H1 (cell line): ENCODE data around the gene MRM2. TPM values are rescaled to one million over a fixed set of nuclear protein-coding genes. Genes with fewer than 3 reads are reported as not detected.
A peak's percentile ranks its signal among the peaks of the same experiment; 100 is the strongest.

Experiments
- BCL11A ChIP-seq, 2 experiments: IDR thresholded peaks; one replicate each; pipeline ENCODE4 v1.6.1; 2011; ENCODE audit warnings: low read depth in 2 of 2, low read length in 2 of 2, mild to moderate bottlenecking in 2 of 2
- CBX5 ChIP-seq: fragments of 300-800, 300-1000 bp; sonication (generic); IDR thresholded peaks from 2 replicates; pipeline ENCODE4 v1.7.1; 2016; ENCODE audit warnings: antibody characterized with exemption, low read length, low read depth
- CHD2 ChIP-seq: IDR thresholded peaks from 2 replicates; pipeline ENCODE4 v1.6.1; 2012; ENCODE audit warnings: low read length, improper control_type of control experiment
- CHD7 ChIP-seq: fragments of 300-600 bp; sonication (generic); IDR thresholded peaks from 2 replicates; pipeline ENCODE4 v1.7.1; 2012; ENCODE audit warnings: low read length, moderate library complexity, mild to moderate bottlenecking, inconsistent platforms; ENCODE audit not compliant: insufficient replicate concordance
- EGR1 ChIP-seq: IDR thresholded peaks from 2 replicates; pipeline ENCODE4 v1.6.1; 2011; ENCODE audit warnings: low read depth, low read length, borderline replicate concordance
- EP300 ChIP-seq, 2 experiments: IDR thresholded peaks; 1 replicate in 1 of 2; 2 replicates in 1 of 2; pipeline ENCODE4 v1.6.1; 2011 to 2012; ENCODE audit warnings: low read depth in 2 of 2, low read length in 2 of 2, mild to moderate bottlenecking in 2 of 2, borderline replicate concordance in 1 of 2, inconsistent platforms in 1 of 2, moderate library complexity in 1 of 2
- JUN ChIP-seq: IDR thresholded peaks from 2 replicates; pipeline ENCODE4 v1.6.1; 2011; ENCODE audit warnings: low read depth, mild to moderate bottlenecking, improper control_type of control experiment, low read length
- PHF8 ChIP-seq: fragments of 200-600 bp; sonication (generic); conservative IDR thresholded peaks from 2 replicates; pipeline ENCODE4 v1.7.1; 2012; ENCODE audit warnings: low read depth, mild to moderate bottlenecking, inconsistent platforms, low read length, moderate library complexity
- SIN3A ChIP-seq, 2 experiments: IDR thresholded peaks in 1 of 2; conservative IDR thresholded peaks in 1 of 2; 2 replicates each; pipeline ENCODE4 v1.6.1; 2011 to 2012; ENCODE audit warnings: low read length in 2 of 2, improper control_type of control experiment in 1 of 2, low read depth in 1 of 2, mild to moderate bottlenecking in 1 of 2
- polyA plus RNA-seq, 7 experiments: library from polyadenylated mRNA; depleted of rRNA in 3 of 7; stranded (reverse) in 5 of 7; unstranded in 2 of 7; fragments of >200 nt in 5 of 7; fragments of 200-250 nt in 2 of 7; gene quantifications; 1 replicate in 5 of 7; 2 replicates in 1 of 7; 4 replicates in 1 of 7; pipeline versions ENCODE4 v1.2.1 to v1.2.3, GENCODE V29; 2011 to 2013; ENCODE audit warnings: missing spikeins in 2 of 7, mixed read lengths in 2 of 7
- total RNA-seq: library from RNA; stranded (reverse); fragmentation: NEBNext Ultra II Directional; extraction: Animal tissue kit (Norgen Biotek cat#: 25700); gene quantifications from 2 replicates; pipeline ENCODE4 v1.2.1, GENCODE V29; 2021

MRM2 gene
- total and polyA plus RNA-seq, 2 of the 8 experiments (the other 6 are each of a cell fraction or from before 2014, with no cell fraction given): 17.2 to 38.6 TPM

GRCh38 chr7:2241580-2242540 is at the start of gene MRM2, which contains the start of gene NUDT1 (continued):
- TF ChIP-seq CHD2 (no peak), PHF8 (peak; percentile 98), BCL11A (IDR thresholded peaks at IDR 0.05; ENCODE audit: low read depth in 2 of 2, low read length in 2 of 2) (no peak), JUN (no peak), CHD7 (no peak), SIN3A (conservative IDR thresholded peaks at IDR 0.05 in 1 of 2, IDR thresholded peaks at IDR 0.05 in 1 of 2; ENCODE audit: low read depth in 1 of 2, low read length in 2 of 2) (peak; percentile 3 to 76; a peak in 2 of 4 replicates), EP300 (IDR thresholded peaks at IDR 0.05; ENCODE audit: borderline replicate concordance in 1 of 2, low read depth in 2 of 2, low read length in 2 of 2) (no peak), CBX5 (no peak), EGR1 (no peak)
